Measurements from ENCODE around the gene MYT1. TPM values are rescaled to one million over a fixed set of nuclear protein-coding genes. Genes with fewer than 3 reads are reported as not detected.
A peak's percentile ranks its signal among the peaks of the same experiment; 100 is the strongest.
"Not testable (repeated sequence)": the region's sequence is repeated elsewhere in the genome, so short reads cannot be mapped to it uniquely, and the experiment has no call there.

Gene MYT1
- total and polyA plus RNA-seq, 2 of the 8 experiments (the other 6 are each of a cell fraction or from before 2014, with no cell fraction given) = 0.63 to 2.0 TPM

DNA sequence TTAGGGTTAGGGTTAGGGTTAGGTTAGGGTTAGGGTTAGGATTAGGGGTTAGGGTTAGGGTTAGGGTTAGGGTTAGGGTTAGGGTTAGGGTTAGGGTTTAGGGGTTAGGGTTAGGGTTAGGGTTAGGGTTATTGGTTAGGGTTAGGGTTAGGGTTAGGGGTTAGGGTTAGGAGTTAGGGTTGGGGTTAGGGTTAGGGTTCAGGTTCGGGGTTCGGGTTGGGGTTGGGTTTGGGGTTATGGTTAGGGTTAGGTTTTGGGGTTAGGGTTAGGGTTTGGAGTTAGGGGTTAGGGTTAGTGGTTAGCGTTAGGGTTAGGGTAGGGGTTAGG lies 123.0 kb downstream of the MYT1 start:
- H3K4me1 ChIP-seq (replicated peaks in 1 of 4; ENCODE audit: control insufficient read depth in 3 of 4, insufficient read depth in 4 of 4, low read length in 3 of 4); H4K20me1 ChIP-seq (replicated peaks in 1 of 2; ENCODE audit: control insufficient read depth in 1 of 2, insufficient read depth in 2 of 2, low read length in 2 of 2); H2BK12ac ChIP-seq (ENCODE audit: low read depth, low read length); H3K79me2 ChIP-seq (ENCODE audit: control insufficient read depth in 1 of 2, insufficient read depth in 2 of 2, low read length in 2 of 2); H3K4me3 ChIP-seq (ENCODE audit: extremely low read depth in 1 of 4, insufficient read depth in 2 of 4, low read depth in 3 of 4, low read length in 4 of 4); H3K27ac ChIP-seq (ENCODE audit: low read depth, low read length); H4K8ac ChIP-seq (ENCODE audit: extremely low read depth, insufficient read depth, low read length); H2BK120ac ChIP-seq (replicated peaks; ENCODE audit: low read depth, low read length); H3K79me1 ChIP-seq (ENCODE audit: low read depth, low read length); H3K14ac ChIP-seq (ENCODE audit: insufficient read length); H4K91ac ChIP-seq (replicated peaks; ENCODE audit: insufficient read length, low read length); H2BK5ac ChIP-seq (ENCODE audit: low read depth, low read length); H3K36me3 ChIP-seq (ENCODE audit: control insufficient read depth in 2 of 4, insufficient read depth in 4 of 4, low read length in 3 of 4); H3K27me3 ChIP-seq (replicated peaks in 1 of 4; ENCODE audit: control insufficient read depth in 3 of 4, extremely low read depth in 1 of 4, insufficient read depth in 3 of 4, low read length in 3 of 4); POLR2A ChIA-PET (ENCODE audit: partially characterized antibody); H2BK15ac ChIP-seq (ENCODE audit: low read length); H3K56ac ChIP-seq (replicated peaks; ENCODE audit: insufficient read length, low read depth, low read length); H3K23ac ChIP-seq (ENCODE audit: insufficient read length); H2BK20ac ChIP-seq (ENCODE audit: low read length); CTCF ChIA-PET (ENCODE audit: partially characterized antibody); H3K4me2 ChIP-seq (ENCODE audit: insufficient read depth in 1 of 2, low read depth in 2 of 2, low read length in 2 of 2); H4K5ac ChIP-seq (ENCODE audit: insufficient read length, low read depth, low read length); H3K9ac ChIP-seq (replicated peaks in 1 of 4; ENCODE audit: extremely low read depth in 1 of 4, low read depth in 3 of 4, low read length in 3 of 4); DNase-seq (ENCODE audit: low read depth in 1 of 2, low spot score in 2 of 2); H2AFZ ChIP-seq (ENCODE audit: low read length); H3K4ac ChIP-seq (replicated peaks; ENCODE audit: insufficient read length, low read depth, low read length); H2AK5ac ChIP-seq (ENCODE audit: low read depth, low read length); FAIRE-seq; H3K18ac ChIP-seq (ENCODE audit: extremely low read depth, low read length): not testable (repeated sequence)
- WGBS, 2 experiments (ENCODE audit: extremely low coverage in 1 of 2, insufficient coverage in 1 of 2, insufficient read length in 1 of 2, insufficient replicate concordance in 2 of 2, low coverage in 1 of 2, low lambda C conversion rate in 2 of 2, missing lambda C conversion rate in 1 of 2) = 89 to 100% methylated on average over 3 of the region's 3 CpGs
- H3K9me3 ChIP-seq (ENCODE audit: insufficient read depth in 2 of 2, low read depth in 1 of 2, low read length in 1 of 2) = peaks cover 23 to 37% of the 10 kb centered on the region in 2 experiments
- TF ChIP-seq CEBPB (IDR thresholded peaks at IDR 0.05; ENCODE audit: low read depth, low read length) = 0 out of 2 replicates have a peak, but pooled peaks have one; percentile 34
- H3K23me2 ChIP-seq (ENCODE audit: low read depth, low read length) = peaks cover 10% of the 10 kb centered on the region; the same call in 1 of the 2 replicates

Small RNA genes within 50 kb of the gene (small RNA-seq; reads per million reads assigned to genes)
- not detected for gene AL137028.2 (ENCODE audit: insufficient read depth)

Other genes starting within 250 kb of the MYT1 start
- gene UCKL1, start 208.0 kb upstream of the MYT1 start, total RNA-seq (2021; fragmentation: NEBNext Ultra II Directional; extraction: Animal tissue kit (Norgen Biotek cat#: 25700)) = 36.5 and 37.4 TPM in 2 replicates
- gene UCKL1, start 208.0 kb upstream of the MYT1 start, polyA plus RNA-seq (2011; rRNA removed) = 91.2 and 106 TPM in 2 replicates
- gene ZNF512B, start 194.5 kb upstream of the MYT1 start, total RNA-seq (2021; fragmentation: NEBNext Ultra II Directional; extraction: Animal tissue kit (Norgen Biotek cat#: 25700)) = 26.6 and 27.0 TPM in 2 replicates
- 7.3 and 10.6 TPM in 2 replicates for gene ZNF512B, start 194.5 kb upstream of the MYT1 start, polyA plus RNA-seq (2011; rRNA removed)
- gene SAMD10, start 184.8 kb upstream of the MYT1 start, total RNA-seq (2021; fragmentation: NEBNext Ultra II Directional; extraction: Animal tissue kit (Norgen Biotek cat#: 25700)) = 3.0 and 3.8 TPM in 2 replicates
- gene SAMD10, start 184.8 kb upstream of the MYT1 start, polyA plus RNA-seq (2011; rRNA removed) = 5.2 and 6.4 TPM in 2 replicates
- 76.9 and 80.7 TPM in 2 replicates for gene PRPF6, start 183.3 kb upstream of the MYT1 start, total RNA-seq (2021; fragmentation: NEBNext Ultra II Directional; extraction: Animal tissue kit (Norgen Biotek cat#: 25700))
- gene PRPF6, start 183.3 kb upstream of the MYT1 start, polyA plus RNA-seq (2011; rRNA removed) = 27.9 and 42.8 TPM in 2 replicates
- gene C20orf204, start 128.3 kb upstream of the MYT1 start, total RNA-seq (2021; fragmentation: NEBNext Ultra II Directional; extraction: Animal tissue kit (Norgen Biotek cat#: 25700)) = 0.52 and 0.61 TPM in 2 replicates
- gene C20orf204, start 128.3 kb upstream of the MYT1 start, polyA plus RNA-seq (2011; rRNA removed) = 0.39 and 0.96 TPM in 2 replicates
- 0.23 TPM in 1 of 2 replicates, not detected in the other for gene SOX18, start 114.8 kb upstream of the MYT1 start, total RNA-seq (2021; fragmentation: NEBNext Ultra II Directional; extraction: Animal tissue kit (Norgen Biotek cat#: 25700))
- 0.08 and 0.09 TPM in 2 replicates for gene SOX18, start 114.8 kb upstream of the MYT1 start, polyA plus RNA-seq (2011; rRNA removed)
- 41.4 and 46.3 TPM in 2 replicates for gene TCEA2, start 101.3 kb upstream of the MYT1 start, total RNA-seq (2021; fragmentation: NEBNext Ultra II Directional; extraction: Animal tissue kit (Norgen Biotek cat#: 25700))
- 42.3 and 66.0 TPM in 2 replicates for gene TCEA2, start 101.3 kb upstream of the MYT1 start, polyA plus RNA-seq (2011; rRNA removed)
- 12.7 and 13.1 TPM in 2 replicates for gene RGS19, start 84.9 kb upstream of the MYT1 start, total RNA-seq (2021; fragmentation: NEBNext Ultra II Directional; extraction: Animal tissue kit (Norgen Biotek cat#: 25700))
- gene RGS19, start 84.9 kb upstream of the MYT1 start, polyA plus RNA-seq (2011; rRNA removed) = 16.8 and 21.9 TPM in 2 replicates
- 0.52 and 0.63 TPM in 2 replicates for gene OPRL1, start 84.4 kb upstream of the MYT1 start, total RNA-seq (2021; fragmentation: NEBNext Ultra II Directional; extraction: Animal tissue kit (Norgen Biotek cat#: 25700))
- gene OPRL1, start 84.4 kb upstream of the MYT1 start, polyA plus RNA-seq (2011; rRNA removed) = 0.98 and 2.0 TPM in 2 replicates
- gene LKAAEAR1, start 80.1 kb upstream of the MYT1 start, total RNA-seq (2021; fragmentation: NEBNext Ultra II Directional; extraction: Animal tissue kit (Norgen Biotek cat#: 25700)) = 0.41 and 0.52 TPM in 2 replicates
- gene LKAAEAR1, start 80.1 kb upstream of the MYT1 start, polyA plus RNA-seq (2011; rRNA removed) = 0.53 and 0.91 TPM in 2 replicates
- gene NPBWR2, start 56.9 kb upstream of the MYT1 start, total RNA-seq (2021; fragmentation: NEBNext Ultra II Directional; extraction: Animal tissue kit (Norgen Biotek cat#: 25700)) = not detected in 2 replicates
- gene NPBWR2, start 56.9 kb upstream of the MYT1 start, polyA plus RNA-seq (2011; rRNA removed) = not detected in 2 replicates
- gene PCMTD2, start 91.3 kb downstream of the MYT1 start, total RNA-seq (2021; fragmentation: NEBNext Ultra II Directional; extraction: Animal tissue kit (Norgen Biotek cat#: 25700)) = 55.1 and 57.8 TPM in 2 replicates
- gene PCMTD2, start 91.3 kb downstream of the MYT1 start, polyA plus RNA-seq (2011; rRNA removed) = 21.4 and 24.6 TPM in 2 replicates

All from H1 (cell line).